Measurements from ENCODE around the gene MGA. TPM values are rescaled to one million over a fixed set of nuclear protein-coding genes. Genes with fewer than 3 reads are reported as not detected.

Gene MGA
- total and polyA plus RNA-seq, 8 donors: 2.1 to 75.2 (median 21.4) TPM

DNA sequence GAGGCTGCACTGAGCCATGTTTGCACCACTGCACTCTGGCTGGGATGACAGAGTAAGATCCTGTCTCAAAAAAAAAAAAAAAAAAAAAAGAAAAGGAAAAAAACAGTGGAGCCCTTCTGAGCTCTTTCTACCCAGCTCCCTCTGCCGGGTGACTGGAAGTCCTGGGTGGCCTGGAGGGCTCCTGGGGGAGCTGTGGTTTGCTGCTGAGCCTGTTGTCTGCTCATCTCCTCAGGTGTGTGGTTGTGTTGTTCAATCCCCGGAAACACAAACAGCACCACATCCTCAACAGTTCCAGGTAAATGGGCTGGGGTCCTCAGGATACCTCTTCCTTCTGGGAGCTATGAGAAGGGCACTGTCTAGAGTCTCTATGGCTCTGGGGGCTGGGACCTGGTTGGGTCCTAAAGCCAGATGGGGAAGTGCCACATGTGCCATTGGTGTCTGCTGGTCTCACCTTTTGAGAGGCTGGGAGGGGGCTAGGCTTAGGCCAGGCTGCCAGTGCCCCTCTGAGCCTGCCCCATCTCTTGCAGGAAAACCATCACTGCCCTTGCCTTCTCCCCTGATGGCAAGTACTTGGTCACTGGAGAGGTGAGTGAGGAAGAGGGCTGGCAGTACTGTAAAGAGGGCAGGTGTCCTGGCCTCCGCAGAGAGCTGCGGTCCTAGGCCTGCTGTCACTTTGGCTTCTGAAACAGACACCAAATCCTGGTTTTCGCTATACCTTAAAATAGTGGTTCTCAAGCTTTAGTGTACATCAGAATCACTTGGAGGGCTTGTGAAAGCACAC, 150.6 kb downstream of the MGA start:
- H3K36me3 ChIP-seq: peaks cover 28 to 52% (median 43%) of the 10 kb centered on the region in 4 donors
- 92 to 95% (median 94%) methylated on average over 5 of the region's 5 CpGs for WGBS, 5 donors
- H3K9me3 ChIP-seq: no peaks in the 10 kb centered on the region
- no peak overlapping the region for H3K4me3 ChIP-seq
- H3K27me3 ChIP-seq: no peaks in the 10 kb centered on the region
- no peak for TF ChIP-seq POLR2A (IDR thresholded peaks at IDR 0.05)
- no peak for TF ChIP-seq EP300 (IDR thresholded peaks at IDR 0.05)
- no peak for TF ChIP-seq POLR2AphosphoS5 (IDR thresholded peaks at IDR 0.05)
- TF ChIP-seq, protein P1, sequence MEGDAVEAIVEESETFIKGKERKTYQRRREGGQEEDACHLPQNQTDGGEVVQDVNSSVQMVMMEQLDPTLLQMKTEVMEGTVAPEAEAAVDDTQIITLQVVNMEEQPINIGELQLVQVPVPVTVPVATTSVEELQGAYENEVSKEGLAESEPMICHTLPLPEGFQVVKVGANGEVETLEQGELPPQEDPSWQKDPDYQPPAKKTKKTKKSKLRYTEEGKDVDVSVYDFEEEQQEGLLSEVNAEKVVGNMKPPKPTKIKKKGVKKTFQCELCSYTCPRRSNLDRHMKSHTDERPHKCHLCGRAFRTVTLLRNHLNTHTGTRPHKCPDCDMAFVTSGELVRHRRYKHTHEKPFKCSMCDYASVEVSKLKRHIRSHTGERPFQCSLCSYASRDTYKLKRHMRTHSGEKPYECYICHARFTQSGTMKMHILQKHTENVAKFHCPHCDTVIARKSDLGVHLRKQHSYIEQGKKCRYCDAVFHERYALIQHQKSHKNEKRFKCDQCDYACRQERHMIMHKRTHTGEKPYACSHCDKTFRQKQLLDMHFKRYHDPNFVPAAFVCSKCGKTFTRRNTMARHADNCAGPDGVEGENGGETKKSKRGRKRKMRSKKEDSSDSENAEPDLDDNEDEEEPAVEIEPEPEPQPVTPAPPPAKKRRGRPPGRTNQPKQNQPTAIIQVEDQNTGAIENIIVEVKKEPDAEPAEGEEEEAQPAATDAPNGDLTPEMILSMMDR (IDR thresholded peaks at IDR 0.05): no peak
- H3K4me1 ChIP-seq: peaks cover 3 to 25% (median 11%) of the 10 kb centered on the region in 4 donors
- intact Hi-C loops (cut with DNase I; ENCODE audit: low total_unique reads): loop anchor here (5.0 kb wide), 1 partner anchor 39 kb away; the partner anchor contains the start of gene MAPKBP1
- DNase-seq: no peak
- H3K27ac ChIP-seq: no peak overlapping the region

DNA sequence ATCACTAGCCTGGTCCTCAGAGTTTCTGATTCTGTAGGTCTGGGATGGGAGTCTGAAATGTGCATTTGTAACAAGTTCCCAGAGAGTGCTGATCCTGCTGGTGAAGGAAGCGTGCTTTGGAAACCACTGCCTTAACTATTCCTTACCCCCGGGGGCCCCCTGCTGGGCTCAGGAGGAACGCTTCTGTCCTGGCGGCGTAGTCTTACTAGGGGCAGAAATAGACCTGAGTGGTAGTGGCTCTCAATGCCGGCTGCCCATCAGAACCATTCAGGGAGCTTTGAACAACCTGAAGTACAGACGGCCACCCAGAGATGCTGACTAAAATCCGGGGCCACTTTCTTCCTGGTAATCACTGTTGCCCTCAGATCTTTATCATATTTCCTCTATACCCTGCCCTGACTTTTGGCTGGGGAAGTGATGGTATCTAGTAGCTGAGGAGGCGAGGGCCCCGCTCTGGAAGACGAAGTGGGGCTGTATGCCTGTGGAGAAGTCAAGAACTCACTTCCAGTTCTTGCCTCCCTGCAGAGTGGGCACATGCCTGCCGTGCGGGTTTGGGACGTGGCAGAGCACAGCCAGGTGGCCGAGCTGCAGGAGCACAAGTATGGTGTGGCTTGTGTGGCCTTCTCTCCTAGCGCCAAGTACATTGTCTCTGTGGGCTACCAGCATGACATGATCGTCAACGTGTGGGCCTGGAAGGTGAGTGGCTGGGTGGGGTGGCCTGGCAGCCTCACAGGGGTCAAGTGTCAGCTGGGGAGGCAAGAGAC, 151.4 kb downstream of the MGA start:
- intact Hi-C loops (cut with DNase I; ENCODE audit: low total_unique reads): loop anchor here (5.0 kb wide), 1 partner anchor 39 kb away; the partner anchor contains the start of gene MAPKBP1
- TF ChIP-seq POLR2AphosphoS5 (IDR thresholded peaks at IDR 0.05) (peak in 1 of 3 donors; percentile 62), EP300 (IDR thresholded peaks at IDR 0.05) (no peak), POLR2A (IDR thresholded peaks at IDR 0.05) (no peak)
- TF ChIP-seq, protein P1 (IDR thresholded peaks at IDR 0.05): peak in 5 of 7 experiments; percentile 70 to 90 (median 88)
- peaks cover 31 to 60% (median 51%) of the 10 kb centered on the region in 4 donors for H3K36me3 ChIP-seq
- no peaks in the 10 kb centered on the region for H3K9me3 ChIP-seq
- no peak overlapping the region for H3K4me3 ChIP-seq
- no peak overlapping the region for H3K27ac ChIP-seq
- peaks cover 2 to 18% (median 6%) of the 10 kb centered on the region in 4 donors for H3K4me1 ChIP-seq
- 45 to 50% (median 47%) methylated on average over 15 to 18 of the region's 18 CpGs for WGBS, 5 donors
- DNase-seq: peak; percentile 89 to 94
- no peaks in the 10 kb centered on the region for H3K27me3 ChIP-seq

DNA sequence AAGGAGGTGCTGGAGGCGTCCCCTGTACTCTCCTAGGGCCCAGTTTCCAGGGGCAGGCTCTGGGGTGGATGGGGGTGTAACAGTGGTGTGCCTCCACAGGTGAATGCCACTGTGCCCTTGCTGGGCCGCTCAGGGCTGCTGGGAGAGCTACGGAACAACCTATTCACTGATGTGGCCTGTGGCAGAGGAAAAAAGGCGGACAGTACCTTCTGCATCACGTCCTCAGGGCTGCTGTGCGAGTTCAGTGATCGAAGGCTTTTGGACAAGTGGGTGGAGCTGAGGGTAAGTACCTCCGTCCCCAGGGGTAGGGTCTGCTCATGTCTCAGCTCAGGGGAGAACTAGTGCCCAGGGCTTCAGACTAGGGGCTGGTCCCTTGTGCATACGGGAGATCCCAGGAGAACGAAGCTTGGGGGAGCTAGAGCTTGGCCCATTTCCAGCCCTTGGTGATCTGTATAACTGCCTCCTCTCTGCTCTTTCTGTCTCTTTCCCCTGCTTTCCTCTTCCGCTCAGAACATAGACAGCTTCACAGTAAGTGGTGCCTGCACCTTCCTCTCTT, 152.7 kb downstream of the MGA start:
- intact Hi-C loops (cut with DNase I; ENCODE audit: low total_unique reads): loop anchor here (5.0 kb wide), 1 partner anchor 41 kb away; the partner anchor contains the start of gene MAPKBP1
- DNase-seq: no peak
- TF ChIP-seq, protein P1 (IDR thresholded peaks at IDR 0.05): no peak
- TF ChIP-seq EP300 (IDR thresholded peaks at IDR 0.05) (no peak), POLR2AphosphoS5 (IDR thresholded peaks at IDR 0.05) (no peak), POLR2A (IDR thresholded peaks at IDR 0.05) (no peak)
- Histone ChIP-seq H3K27ac (no peak overlapping the region), H3K4me1 (peaks cover 0 to 13% (median 4%) of the 10 kb centered on the region in 4 donors), H3K4me3 (no peak overlapping the region), H3K9me3 (no peaks in the 10 kb centered on the region), H3K27me3 (no peaks in the 10 kb centered on the region), H3K36me3 (peaks cover 44 to 73% (median 64%) of the 10 kb centered on the region in 4 donors)
- WGBS, 5 donors: 88 to 94% (median 93%) methylated on average over 11 of the region's 11 CpGs

DNA sequence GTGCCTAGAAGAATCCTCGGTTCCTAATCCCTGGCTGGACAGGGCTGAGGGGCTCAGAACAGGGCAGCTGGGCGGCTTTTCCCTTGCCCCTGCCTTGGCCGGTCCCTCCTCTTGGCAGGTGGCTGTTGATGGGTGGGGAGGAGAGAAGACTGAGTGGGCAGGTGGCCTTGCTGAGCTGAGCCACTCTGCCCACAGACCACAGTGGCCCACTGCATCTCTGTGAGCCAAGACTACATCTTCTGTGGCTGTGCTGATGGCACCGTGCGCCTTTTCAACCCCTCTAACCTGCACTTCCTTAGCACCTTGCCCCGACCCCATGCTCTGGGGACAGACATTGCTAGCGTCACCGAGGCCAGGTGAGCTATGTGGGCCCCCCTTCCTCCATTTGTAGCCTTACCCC, 153.2 kb downstream of the MGA start:
- H3K27ac ChIP-seq: no peak overlapping the region
- TF ChIP-seq, protein P1 (IDR thresholded peaks at IDR 0.05): no peak
- TF ChIP-seq POLR2AphosphoS5 (IDR thresholded peaks at IDR 0.05): no peak
- no peak for TF ChIP-seq POLR2A (IDR thresholded peaks at IDR 0.05)
- TF ChIP-seq EP300 (IDR thresholded peaks at IDR 0.05): no peak
- H3K36me3 ChIP-seq: peaks cover 49 to 74% (median 68%) of the 10 kb centered on the region in 4 donors
- DNase-seq: no peak
- no peaks in the 10 kb centered on the region for H3K27me3 ChIP-seq
- H3K4me3 ChIP-seq: no peak overlapping the region
- intact Hi-C loops (cut with DNase I; ENCODE audit: low total_unique reads): loop anchor here (5.0 kb wide), 1 partner anchor 41 kb away; the partner anchor contains the start of gene MAPKBP1
- no peaks in the 10 kb centered on the region for H3K9me3 ChIP-seq
- H3K4me1 ChIP-seq: peaks cover 0 to 13% (median 4%) of the 10 kb centered on the region in 4 donors
- WGBS, 5 donors: 86 to 98% (median 94%) methylated on average over 8 of the region's 8 CpGs

All from stomach (tissue), 9 donors.